H1 (cell line): ENCODE results near the gene GALNT13.

Source experiments
- JUN ChIP-seq: IDR thresholded peaks from 2 replicates; pipeline ENCODE4 v1.6.1; 2011; ENCODE audit warnings: low read depth, mild to moderate bottlenecking, improper control_type of control experiment, low read length
- SP1 ChIP-seq: IDR thresholded peaks from 2 replicates; pipeline ENCODE4 v1.6.1; 2011; ENCODE audit warnings: low read depth, low read length
- SUZ12 ChIP-seq: fragments of 200-600 bp; sonication (generic); IDR thresholded peaks from 2 replicates; pipeline ENCODE4 v1.6.1; 2012; ENCODE audit warnings: mild to moderate bottlenecking, inconsistent platforms, low read length, moderate library complexity, mixed read lengths
- TF ChIP-seq, protein P1 (sequence below), 3 experiments: IDR thresholded peaks; 1 replicate in 2 of 3; 2 replicates in 1 of 3; pipeline versions ENCODE4 v1.5.1 to v1.6.1; 2011; ENCODE audit warnings: low read length in 3 of 3, mild to moderate bottlenecking in 3 of 3, inconsistent platforms in 2 of 3, low read depth in 1 of 3, moderate library complexity in 1 of 3; ENCODE audit not compliant: insufficient read depth in 1 of 3; ENCODE audit errors: control extremely low read depth in 1 of 3

DNA sequence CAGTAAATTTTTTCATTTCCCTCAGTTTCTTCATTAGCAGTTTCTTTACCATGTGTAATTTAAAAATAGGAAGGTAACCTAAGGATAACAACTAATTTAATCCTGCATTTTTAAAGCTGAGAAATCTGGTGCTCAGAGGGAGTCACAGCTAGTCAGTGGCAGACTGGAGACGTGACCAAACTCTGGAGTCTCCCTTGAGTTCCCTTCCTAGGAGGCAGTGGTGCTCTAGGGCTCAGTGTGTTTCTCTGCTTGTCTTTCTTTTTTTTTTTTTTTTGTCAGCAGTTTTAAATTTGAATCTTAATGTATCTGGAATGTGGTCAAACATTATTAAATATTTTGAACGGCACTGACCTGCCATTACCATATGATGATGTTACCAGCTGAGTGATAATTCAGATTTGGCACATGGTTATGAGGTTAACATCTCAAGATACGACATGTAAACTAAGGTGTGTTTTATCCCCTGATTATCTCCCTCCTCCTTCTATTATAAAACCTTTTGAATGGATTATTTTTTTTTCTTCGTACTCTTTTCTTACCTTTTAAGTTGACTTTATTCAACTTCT lies 226.2 kb downstream of the GALNT13 start:
- no peak for TF ChIP-seq SUZ12
- TF ChIP-seq SP1 = no peak
- TF ChIP-seq, protein P1, sequence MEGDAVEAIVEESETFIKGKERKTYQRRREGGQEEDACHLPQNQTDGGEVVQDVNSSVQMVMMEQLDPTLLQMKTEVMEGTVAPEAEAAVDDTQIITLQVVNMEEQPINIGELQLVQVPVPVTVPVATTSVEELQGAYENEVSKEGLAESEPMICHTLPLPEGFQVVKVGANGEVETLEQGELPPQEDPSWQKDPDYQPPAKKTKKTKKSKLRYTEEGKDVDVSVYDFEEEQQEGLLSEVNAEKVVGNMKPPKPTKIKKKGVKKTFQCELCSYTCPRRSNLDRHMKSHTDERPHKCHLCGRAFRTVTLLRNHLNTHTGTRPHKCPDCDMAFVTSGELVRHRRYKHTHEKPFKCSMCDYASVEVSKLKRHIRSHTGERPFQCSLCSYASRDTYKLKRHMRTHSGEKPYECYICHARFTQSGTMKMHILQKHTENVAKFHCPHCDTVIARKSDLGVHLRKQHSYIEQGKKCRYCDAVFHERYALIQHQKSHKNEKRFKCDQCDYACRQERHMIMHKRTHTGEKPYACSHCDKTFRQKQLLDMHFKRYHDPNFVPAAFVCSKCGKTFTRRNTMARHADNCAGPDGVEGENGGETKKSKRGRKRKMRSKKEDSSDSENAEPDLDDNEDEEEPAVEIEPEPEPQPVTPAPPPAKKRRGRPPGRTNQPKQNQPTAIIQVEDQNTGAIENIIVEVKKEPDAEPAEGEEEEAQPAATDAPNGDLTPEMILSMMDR (IDR thresholded peaks at IDR 0.05; ENCODE audit: control extremely low read depth in 1 of 3, insufficient read depth in 1 of 3, low read depth in 1 of 3, low read length in 3 of 3) = no peak
- no peak for TF ChIP-seq JUN
